GM12878 (cell line): ENCODE results near the gene DCPS. TPM values are rescaled to one million over a fixed set of nuclear protein-coding genes. Genes with fewer than 3 reads are reported as not detected.

ENCODE experiments used
- ATF3 ChIP-seq: IDR thresholded peaks from 2 replicates; pipeline ENCODE4 v1.6.1; 2011; ENCODE audit warnings: low read depth, mild to moderate bottlenecking, low read length, moderate library complexity, borderline replicate concordance; ENCODE audit errors: extremely low read depth
- BMI1 ChIP-seq: fragments of 450-650 bp; IDR thresholded peaks from 2 replicates; pipeline ENCODE4 v1.6.1; 2016; ENCODE audit warnings: mild to moderate bottlenecking, moderate library complexity, borderline replicate concordance
- DPF2 ChIP-seq: fragments of 450-650 bp; IDR thresholded peaks from 2 replicates; pipeline ENCODE4 v1.6.1; 2017; ENCODE audit warnings: mild to moderate bottlenecking
- ELK1 ChIP-seq: IDR thresholded peaks from 2 replicates; pipeline ENCODE4 v1.6.1; 2012; ENCODE audit warnings: low read depth, low read length, improper control_type of control experiment
- IKZF1 ChIP-seq: fragments of 450-650 bp; conservative IDR thresholded peaks from 2 replicates; pipeline ENCODE4 v1.6.1; 2017; ENCODE audit warnings: antibody characterized with exemption, mild to moderate bottlenecking
- IRF3 ChIP-seq: fragments of 450-650 bp; IDR thresholded peaks from 2 replicates; pipeline ENCODE4 v1.6.1; 2014; ENCODE audit warnings: mild to moderate bottlenecking
- LARP7 ChIP-seq: fragments of 450-650 bp; IDR thresholded peaks from 2 replicates; pipeline ENCODE4 v1.6.1; 2017; ENCODE audit warnings: mild to moderate bottlenecking
- NBN ChIP-seq: fragments of 450-650 bp; IDR thresholded peaks from 2 replicates; pipeline ENCODE4 v1.6.1; 2016
- PML ChIP-seq: IDR thresholded peaks from 2 replicates; pipeline ENCODE4 v1.6.1; 2012; ENCODE audit warnings: low read length, inconsistent platforms
- SMAD1 ChIP-seq: fragments of 450-650 bp; IDR thresholded peaks from 2 replicates; pipeline ENCODE4 v1.6.1; 2018; ENCODE audit warnings: mild to moderate bottlenecking, low read depth; ENCODE audit not compliant: partially characterized antibody
- ZBTB11 ChIP-seq: fragments of 450-650 bp; formaldehyde crosslinking; IDR thresholded peaks from 2 replicates; pipeline ENCODE4 v1.5.0; 2022; ENCODE audit warnings: mild to moderate bottlenecking, missing genetic modification characterization
- ZBTB4 ChIP-seq: fragments of 450-650 bp; formaldehyde crosslinking; IDR thresholded peaks from 2 replicates; pipeline ENCODE4 v1.4.0; 2022; ENCODE audit warnings: mild to moderate bottlenecking, moderate library complexity
- ZNF687 ChIP-seq: fragments of 450-650 bp; IDR thresholded peaks from 2 replicates; pipeline ENCODE4 v1.6.1; 2017; ENCODE audit warnings: mild to moderate bottlenecking, moderate library complexity
- ZZZ3 ChIP-seq: IDR thresholded peaks from 2 replicates; pipeline ENCODE4 v1.6.1; 2011; ENCODE audit warnings: low read depth; ENCODE audit not compliant: control insufficient read depth, insufficient read length
- polyA plus RNA-seq, 11 experiments: library from polyadenylated mRNA; depleted of rRNA in 4 of 11; unstranded in 6 of 11; stranded (reverse) in 5 of 11; fragments of >200 nt; fragmentation: Nextera tagmentation in 4 of 11; fragmentation: Illumina TruSeq in 1 of 11; extraction: Ambion mirVana in 4 of 11; extraction: Trizol in 1 of 11; gene quantifications; 1 replicate in 1 of 11; 2 replicates in 10 of 11; pipeline versions ENCODE4 v1.2.1 to v1.2.3, GENCODE V29; 2011 to 2016; ENCODE audit warnings: inconsistent platforms in 2 of 11, missing spikeins in 2 of 11, low read depth in 1 of 11
- total RNA-seq, 4 experiments: library from RNA; depleted of rRNA in 3 of 4; stranded (reverse); fragments of >200 nt in 3 of 4; fragmentation: Illumina TruSeq in 1 of 4; extraction: Trizol in 1 of 4; gene quantifications; 2 replicates each; pipeline versions ENCODE4 v1.2.1 to v1.2.3, GENCODE V29; 2013 to 2021

DCPS gene
- total and polyA plus RNA-seq, 10 of the 15 experiments (the other 5 are each of a cell fraction or from before 2014, with no cell fraction given), result 23.5 to 101 (median 67.4) TPM

GRCh38 chr11:126303623-126304456, at the start of gene DCPS (continued):
- TF ChIP-seq ZBTB4 (CRISPR knock-in tag), result no peak
- no peak for TF ChIP-seq BMI1
- TF ChIP-seq SMAD1, result no peak
- TF ChIP-seq ZZZ3, result no peak
- TF ChIP-seq ZNF687, result peak; percentile 95
- no peak for TF ChIP-seq ZBTB11 (CRISPR knock-in tag)
- TF ChIP-seq DPF2, result peak; percentile 74
- TF ChIP-seq IKZF1, result peak; percentile 94
- peak; percentile 92 for TF ChIP-seq PML
- peak; percentile 83; the same call in 1 of the 2 replicates for TF ChIP-seq LARP7
- TF ChIP-seq ATF3, result no peak
- TF ChIP-seq IRF3, result peak; percentile 46; the same call in 1 of the 2 replicates
- no peak for TF ChIP-seq ELK1
- TF ChIP-seq NBN, result peak; percentile 66
